Trophoblast cell (in vitro differentiated cells and primary cell): ENCODE data around the gene ITM2B.

Experiments
- DNase-seq, 2 donors: peaks; one replicate each; pipeline ENCODE4 v3.0.0-alpha.2; 2016
- H2AFZ ChIP-seq: 2 replicates; pipeline ENCODE4 v1.6.1; 2013; ENCODE audit warnings: low read length, moderate library complexity, mild to moderate bottlenecking; ENCODE audit not compliant: insufficient read depth, poor library complexity
- H2AK5ac ChIP-seq: 2 replicates; pipeline ENCODE4 v1.6.1; 2013; ENCODE audit warnings: mild to moderate bottlenecking, low read length
- H2BK120ac ChIP-seq: 2 replicates; pipeline ENCODE4 v1.6.1; 2013; ENCODE audit warnings: low read length, mild to moderate bottlenecking, moderate library complexity; ENCODE audit not compliant: insufficient read depth, poor library complexity
- H2BK12ac ChIP-seq: 2 replicates; pipeline ENCODE4 v1.6.1; 2013; ENCODE audit warnings: mild to moderate bottlenecking, low read length, moderate library complexity
- H2BK5ac ChIP-seq: 2 replicates; pipeline ENCODE4 v1.6.1; 2013; ENCODE audit warnings: low read length, low read depth, moderate library complexity, mild to moderate bottlenecking; ENCODE audit not compliant: poor library complexity
- H3K14ac ChIP-seq: 2 replicates; pipeline ENCODE4 v1.6.1; 2013; ENCODE audit warnings: mild to moderate bottlenecking, low read length
- H3K18ac ChIP-seq: 2 replicates; pipeline ENCODE4 v1.6.1; 2013; ENCODE audit warnings: mild to moderate bottlenecking, low read length
- H3K23ac ChIP-seq: 2 replicates; pipeline ENCODE4 v1.6.1; 2013; ENCODE audit warnings: low read length
- H3K27ac ChIP-seq: 2 replicates; pipeline ENCODE4 v1.5.1; 2013; ENCODE audit warnings: low read depth, mild to moderate bottlenecking, inconsistent platforms, low read length, moderate library complexity
- H3K27me3 ChIP-seq: 2 replicates; pipeline ENCODE4 v1.6.1; 2013; ENCODE audit warnings: inconsistent platforms, mild to moderate bottlenecking, low read length, moderate library complexity; ENCODE audit not compliant: insufficient read depth
- H3K36me3 ChIP-seq, 2 experiments: 1 replicate in 1 of 2; 2 replicates in 1 of 2; pipeline ENCODE4 v1.6.1; 2013; ENCODE audit warnings: low read length in 2 of 2, mild to moderate bottlenecking in 2 of 2, moderate library complexity in 1 of 2; ENCODE audit not compliant: insufficient read depth in 2 of 2, control insufficient read depth in 1 of 2
- H3K4ac ChIP-seq: 2 replicates; pipeline ENCODE4 v1.6.1; 2013; ENCODE audit warnings: low read depth, mild to moderate bottlenecking, low read length, moderate library complexity
- H3K4me1 ChIP-seq, 2 experiments: 1 replicate in 1 of 2; 2 replicates in 1 of 2; pipeline ENCODE4 v1.6.1; 2013; ENCODE audit warnings: low read length in 2 of 2, mild to moderate bottlenecking in 2 of 2, moderate library complexity in 1 of 2; ENCODE audit not compliant: insufficient read depth in 2 of 2, control insufficient read depth in 1 of 2
- H3K4me2 ChIP-seq: 2 replicates; pipeline ENCODE4 v1.6.1; 2013; ENCODE audit warnings: inconsistent platforms, mild to moderate bottlenecking, low read length, moderate library complexity
- H3K4me3 ChIP-seq: 2 replicates; pipeline ENCODE4 v1.5.1; 2013; ENCODE audit warnings: mild to moderate bottlenecking, low read depth, low read length, inconsistent platforms
- H3K79me1 ChIP-seq: one replicate; pipeline ENCODE4 v1.6.1; 2013; ENCODE audit warnings: low read length
- H3K79me2 ChIP-seq: 2 replicates; pipeline ENCODE4 v1.6.1; 2013; ENCODE audit warnings: low read length, mild to moderate bottlenecking; ENCODE audit not compliant: control insufficient read depth, insufficient read depth, poor library complexity
- H3K9ac ChIP-seq: 2 replicates; pipeline ENCODE4 v1.6.1; 2013; ENCODE audit warnings: mild to moderate bottlenecking, low read length
- H3K9me3 ChIP-seq: 2 replicates; pipeline ENCODE4 v1.6.1; 2013; ENCODE audit warnings: low read depth, mild to moderate bottlenecking, control low read depth, inconsistent platforms, low read length; ENCODE audit not compliant: insufficient read depth
- H4K12ac ChIP-seq: 2 replicates; pipeline ENCODE4 v1.6.1; 2013; ENCODE audit warnings: low read depth, mild to moderate bottlenecking, low read length, moderate library complexity
- H4K8ac ChIP-seq: 2 replicates; pipeline ENCODE4 v1.6.1; 2013; ENCODE audit warnings: low read depth, mild to moderate bottlenecking, low read length, moderate library complexity
- H4K91ac ChIP-seq: one replicate; pipeline ENCODE4 v1.6.1; 2013; ENCODE audit warnings: low read depth, mild to moderate bottlenecking, low read length, moderate library complexity
- WGBS: extraction: QIAGEN DNeasy Blood & Tissue Kit; methylation state at CpG from one replicate; pipeline ENCODE4 v1.1.7; 2013; ENCODE audit warnings: missing lambda C conversion rate; ENCODE audit not compliant: insufficient read length, insufficient coverage; ENCODE audit errors: extremely low coverage; 5-methylcytosine and 5-hydroxymethylcytosine counted together

The ITM2B gene

GRCh38 chr13:48188131-48188530, 44.9 kb upstream of the ITM2B start:
- Histone ChIP-seq H3K14ac (no peak overlapping the region), H2BK120ac (no peak overlapping the region), H2BK12ac (no peak overlapping the region), H2BK5ac (no peak overlapping the region), H3K9me3 (no peaks in the 10 kb centered on the region), H4K12ac (no peak overlapping the region), H2AK5ac (no peak overlapping the region), H3K27ac (no peak overlapping the region), H3K27me3 (no peaks in the 10 kb centered on the region), H3K79me2 (no peaks in the 10 kb centered on the region), H3K9ac (no peak overlapping the region), H3K4me3 (no peak overlapping the region), H3K4me2 (no peak overlapping the region), H3K18ac (no peak overlapping the region), H4K8ac (no peak overlapping the region), H3K23ac (no peak overlapping the region), H3K4me1 (no peaks in the 10 kb centered on the region), H3K4ac (no peak overlapping the region), H3K36me3 (no peaks in the 10 kb centered on the region), H3K79me1 (no peaks in the 10 kb centered on the region), H4K91ac (no peak overlapping the region), H2AFZ (no peak overlapping the region)
- WGBS = no CpG with 5 or more reads among the region's 1 CpG
- no peak for DNase-seq

- no peak for DNase-seq
- Histone ChIP-seq H3K9me3 (no peaks in the 10 kb centered on the region), H4K8ac (no peak overlapping the region), H4K91ac (no peak overlapping the region), H2AK5ac (no peak overlapping the region), H2BK120ac (no peak overlapping the region), H3K14ac (no peak overlapping the region), H3K79me1 (no peaks in the 10 kb centered on the region), H2AFZ (no peak overlapping the region), H3K4me1 (no peaks in the 10 kb centered on the region), H2BK5ac (no peak overlapping the region), H3K4me3 (no peak overlapping the region), H3K23ac (no peak overlapping the region), H3K18ac (no peak overlapping the region), H3K27me3 (no peaks in the 10 kb centered on the region), H3K9ac (no peak overlapping the region), H3K4me2 (no peak overlapping the region), H3K36me3 (no peaks in the 10 kb centered on the region), H3K79me2 (no peaks in the 10 kb centered on the region), H4K12ac (no peak overlapping the region), H3K4ac (no peak overlapping the region), H2BK12ac (no peak overlapping the region), H3K27ac (no peak overlapping the region)
- WGBS = no CpG with 5 or more reads among the region's 2 CpGs
Observed at GRCh38 chr13:48188601-48189000, 44.4 kb upstream of the ITM2B start.

GRCh38 chr13:48189171-48189570, 43.8 kb upstream of the ITM2B start:
- no peak overlapping the region for H3K4me2 ChIP-seq

GRCh38 chr13:48192411-48192935, 40.5 kb upstream of the ITM2B start:
- no peak overlapping the region for H2AK5ac ChIP-seq
- no peak overlapping the region for H4K91ac ChIP-seq
- H3K79me2 ChIP-seq = no peaks in the 10 kb centered on the region
- no peak overlapping the region for H3K14ac ChIP-seq
- H3K4me2 ChIP-seq = no peak overlapping the region
- H3K27me3 ChIP-seq = no peaks in the 10 kb centered on the region
- H3K9me3 ChIP-seq = no peaks in the 10 kb centered on the region
- no peak overlapping the region for H2BK120ac ChIP-seq
- H2AFZ ChIP-seq = no peak overlapping the region
- DNase-seq = no peak
- H3K27ac ChIP-seq = no peak overlapping the region
- H4K8ac ChIP-seq = no peak overlapping the region
- no peak overlapping the region for H3K4me3 ChIP-seq
- H3K79me1 ChIP-seq = no peaks in the 10 kb centered on the region
- no peak overlapping the region for H3K18ac ChIP-seq
- H2BK12ac ChIP-seq = no peak overlapping the region
- H4K12ac ChIP-seq = no peak overlapping the region
- H3K23ac ChIP-seq = no peak overlapping the region
- H3K9ac ChIP-seq = no peak overlapping the region
- no peaks in the 10 kb centered on the region for H3K4me1 ChIP-seq
- no peaks in the 10 kb centered on the region for H3K36me3 ChIP-seq
- H3K4ac ChIP-seq = no peak overlapping the region
- no peak overlapping the region for H2BK5ac ChIP-seq
- no CpG with 5 or more reads among the region's 8 CpGs for WGBS

More at GRCh38 chr13:48189171-48189570, 43.8 kb upstream of the ITM2B start:
- DNase-seq = no peak
- H3K23ac ChIP-seq = no peak overlapping the region
- no peak overlapping the region for H3K4ac ChIP-seq
- no peaks in the 10 kb centered on the region for H3K4me1 ChIP-seq
- H2BK5ac ChIP-seq = no peak overlapping the region
- H3K27me3 ChIP-seq = no peaks in the 10 kb centered on the region
- no peaks in the 10 kb centered on the region for H3K9me3 ChIP-seq
- H3K18ac ChIP-seq = no peak overlapping the region
- H4K12ac ChIP-seq = no peak overlapping the region
- no peak overlapping the region for H3K4me3 ChIP-seq
- no peak overlapping the region for H2BK12ac ChIP-seq
- H3K9ac ChIP-seq = no peak overlapping the region
- H3K14ac ChIP-seq = no peak overlapping the region
- H4K8ac ChIP-seq = no peak overlapping the region
- no peak overlapping the region for H2AFZ ChIP-seq
- H3K27ac ChIP-seq = no peak overlapping the region
- no CpG with 5 or more reads among the region's 1 CpG for WGBS
- no peak overlapping the region for H2BK120ac ChIP-seq
- no peak overlapping the region for H4K91ac ChIP-seq
- H3K79me2 ChIP-seq = no peaks in the 10 kb centered on the region
- H2AK5ac ChIP-seq = no peak overlapping the region
- H3K79me1 ChIP-seq = no peaks in the 10 kb centered on the region
- H3K36me3 ChIP-seq = no peaks in the 10 kb centered on the region
